IMR-90 (cell line): Measurements from ENCODE around the gene SENP7. TPM values are rescaled to one million over a fixed set of nuclear protein-coding genes. Genes with fewer than 3 reads are reported as not detected.

Source experiments
- ATAC-seq: fragments of 200-7000 bp; cut with Tn5 transposase; 2 replicates; pipeline ENCODE4 v1.9.1; 2020; ENCODE audit warnings: low read depth, mild to moderate bottlenecking, moderate library complexity
- BruUV-seq: library from RNA; stranded (reverse); fragments of 400-500 nt; replicated peaks from 2 replicates; lab custom pipeline; 2021; lab: Mats Ljungman, UMichigan
- CTCF ChIA-PET: fragments of 300-600 bp; formaldehyde crosslinking; extraction: SDS; loops from one replicate; lab custom pipeline; 2021; ENCODE audit warnings: antibody characterized with exemption; lab: Yijun Ruan, JAX
- POLR2A ChIA-PET: fragments of 300-600 bp; sonication (Branson Sonifier 250); formaldehyde crosslinking; loops from one replicate; lab custom pipeline; 2022; ENCODE audit warnings: antibody characterized with exemption; ENCODE audit not compliant: unreplicated experiment; lab: Charles Lee
- DNase-seq: peaks from one replicate; pipeline ENCODE4 v3.0.0; 2013
- H2AFZ ChIP-seq: replicated peaks from 2 replicates; pipeline ENCODE3; 2013; ENCODE audit warnings: low read length, mild to moderate bottlenecking; ENCODE audit not compliant: poor library complexity
- H2AK5ac ChIP-seq: 2 replicates; pipeline ENCODE4 v1.6.1; 2013; ENCODE audit warnings: low read depth, low read length, inconsistent platforms
- H2AK9ac ChIP-seq: replicated peaks from 2 replicates; pipeline ENCODE3; 2013; ENCODE audit warnings: mild to moderate bottlenecking, low read depth, low read length, moderate library complexity; ENCODE audit not compliant: poor library complexity
- H2BK120ac ChIP-seq: 2 replicates; pipeline ENCODE4 v1.6.1; 2013; ENCODE audit warnings: low read depth, low read length, inconsistent platforms
- H2BK15ac ChIP-seq: 3 replicates; pipeline ENCODE4 v1.6.1; 2013; ENCODE audit warnings: low read depth, low read length, inconsistent platforms
- H2BK20ac ChIP-seq: 2 replicates; pipeline ENCODE4 v1.6.1; 2013; ENCODE audit warnings: low read depth, mild to moderate bottlenecking, inconsistent platforms, low read length, moderate library complexity
- H2BK5ac ChIP-seq: 2 replicates; pipeline ENCODE4 v1.6.1; 2013; ENCODE audit warnings: mild to moderate bottlenecking, low read depth, low read length, inconsistent platforms; ENCODE audit not compliant: poor library complexity, severe bottlenecking
- H3K14ac ChIP-seq: replicated peaks from 2 replicates; pipeline ENCODE4 v1.6.1; 2013; ENCODE audit warnings: low read depth, low read length, inconsistent platforms
- H3K18ac ChIP-seq: 2 replicates; pipeline ENCODE4 v1.6.1; 2013; ENCODE audit warnings: low read depth, low read length, control low read depth
- H3K23ac ChIP-seq: 2 replicates; pipeline ENCODE4 v1.6.1; 2013; ENCODE audit warnings: low read depth, low read length, inconsistent platforms
- H3K27ac ChIP-seq: 2 replicates; pipeline ENCODE4 v1.5.1; 2013; ENCODE audit warnings: mild to moderate bottlenecking, control low read depth, low read length; ENCODE audit not compliant: insufficient read depth
- H3K27me3 ChIP-seq: 2 replicates; pipeline ENCODE4 v1.6.1; 2013; ENCODE audit warnings: low read length; ENCODE audit not compliant: control insufficient read depth, insufficient read depth
- H3K36me3 ChIP-seq: 2 replicates; pipeline ENCODE4 v1.6.1; 2013; ENCODE audit warnings: low read length, mixed read lengths; ENCODE audit not compliant: control insufficient read depth, insufficient read depth
- H3K4ac ChIP-seq: 2 replicates; pipeline ENCODE4 v1.6.1; 2013; ENCODE audit warnings: low read depth, low read length, inconsistent platforms
- H3K4me1 ChIP-seq: 2 replicates; pipeline ENCODE4 v1.6.1; 2013; ENCODE audit warnings: low read length, mixed read lengths; ENCODE audit not compliant: control insufficient read depth, insufficient read depth
- H3K4me2 ChIP-seq: 2 replicates; pipeline ENCODE4 v1.6.1; 2013; ENCODE audit warnings: low read depth, mild to moderate bottlenecking, control low read depth, low read length, moderate library complexity
- H3K4me3 ChIP-seq: 2 replicates; pipeline ENCODE4 v1.5.1; 2013; ENCODE audit warnings: low read depth, mild to moderate bottlenecking, control low read depth, low read length, moderate library complexity; ENCODE audit not compliant: insufficient read depth
- H3K56ac ChIP-seq: 2 replicates; pipeline ENCODE4 v1.6.1; 2013; ENCODE audit warnings: low read length, inconsistent platforms; ENCODE audit not compliant: insufficient read depth; ENCODE audit errors: extremely low read depth
- H3K79me1 ChIP-seq, 2 experiments: 2 replicates each; pipeline ENCODE4 v1.6.1; 2013; ENCODE audit warnings: low read length in 2 of 2, inconsistent platforms in 1 of 2, low read depth in 1 of 2
- H3K9ac ChIP-seq: 2 replicates; pipeline ENCODE4 v1.6.1; 2013; ENCODE audit warnings: low read depth, low read length, control low read depth
- H3K9me1 ChIP-seq: 2 replicates; pipeline ENCODE4 v1.6.1; 2013; ENCODE audit warnings: low read length, inconsistent platforms; ENCODE audit not compliant: insufficient read depth
- H3K9me3 ChIP-seq: 2 replicates; pipeline ENCODE4 v1.6.1; 2013; ENCODE audit warnings: low read length; ENCODE audit not compliant: control insufficient read depth, insufficient read depth
- H4K20me1 ChIP-seq: 2 replicates; pipeline ENCODE4 v1.6.1; 2013; ENCODE audit warnings: low read length, inconsistent platforms; ENCODE audit not compliant: insufficient read depth
- H4K5ac ChIP-seq: 2 replicates; pipeline ENCODE4 v1.6.1; 2013; ENCODE audit warnings: mild to moderate bottlenecking, low read depth, low read length, control low read depth
- H4K8ac ChIP-seq, 2 experiments: 2 replicates each; pipeline ENCODE4 v1.6.1; 2013; ENCODE audit warnings: low read depth in 2 of 2, low read length in 2 of 2, control low read depth in 1 of 2, inconsistent platforms in 1 of 2
- H4K91ac ChIP-seq: 2 replicates; pipeline ENCODE4 v1.6.1; 2013; ENCODE audit warnings: low read depth, low read length, inconsistent platforms; ENCODE audit not compliant: insufficient read depth
- BHLHE40 ChIP-seq: fragments of 150-350 bp; IDR thresholded peaks from 2 replicates; pipeline ENCODE4 v1.6.1; 2016; ENCODE audit warnings: mild to moderate bottlenecking, low read depth, low read length
- CEBPB ChIP-seq: IDR thresholded peaks from 2 replicates; pipeline ENCODE4 v1.6.1; 2012; ENCODE audit warnings: low read depth, low read length, improper control_type of control experiment
- CHD1 ChIP-seq: IDR thresholded peaks from 2 replicates; pipeline ENCODE4 v1.6.1; 2012; ENCODE audit warnings: low read depth, low read length, improper control_type of control experiment
- CTCF ChIP-seq: conservative IDR thresholded peaks from 2 replicates; pipeline ENCODE4 v1.5.1; 2012; ENCODE audit warnings: mild to moderate bottlenecking, low read depth, low read length, improper control_type of control experiment
- ELK1 ChIP-seq: fragments of 150-350 bp; IDR thresholded peaks from 2 replicates; pipeline ENCODE4 v1.6.1; 2016; ENCODE audit warnings: low read depth, mild to moderate bottlenecking, low read length, moderate library complexity, borderline replicate concordance
- FOS ChIP-seq: fragments of 150-350 bp; IDR thresholded peaks from 2 replicates; pipeline ENCODE4 v1.6.1; 2016; ENCODE audit warnings: low read depth, low read length
- MAFK ChIP-seq: IDR thresholded peaks from 2 replicates; pipeline ENCODE4 v1.6.1; 2012; ENCODE audit warnings: low read depth, low read length, improper control_type of control experiment
- MAZ ChIP-seq: IDR thresholded peaks from 2 replicates; pipeline ENCODE4 v1.6.1; 2012; ENCODE audit warnings: low read depth, mild to moderate bottlenecking, low read length, improper control_type of control experiment, moderate library complexity, borderline replicate concordance
- MXI1 ChIP-seq: IDR thresholded peaks from 2 replicates; pipeline ENCODE4 v1.6.1; 2012; ENCODE audit warnings: low read depth, mild to moderate bottlenecking, low read length, moderate library complexity, borderline replicate concordance
- NFE2L2 ChIP-seq: fragments of 150-350 bp; IDR thresholded peaks from 2 replicates; pipeline ENCODE4 v1.6.1; 2016; ENCODE audit warnings: low read depth, mild to moderate bottlenecking, low read length
- POLR2A ChIP-seq: IDR thresholded peaks from 2 replicates; pipeline ENCODE4 v1.6.1; 2012; ENCODE audit warnings: mild to moderate bottlenecking, low read depth, low read length
- RAD21 ChIP-seq: IDR thresholded peaks from 2 replicates; pipeline ENCODE4 v1.6.1; 2012; ENCODE audit warnings: low read length, improper control_type of control experiment
- RCOR1 ChIP-seq: IDR thresholded peaks from 2 replicates; pipeline ENCODE4 v1.6.1; 2012; ENCODE audit warnings: mild to moderate bottlenecking, low read length, improper control_type of control experiment; ENCODE audit not compliant: insufficient replicate concordance
- RFX5 ChIP-seq: IDR thresholded peaks from 2 replicates; pipeline ENCODE4 v1.8.0; 2012; ENCODE audit warnings: low read depth, mild to moderate bottlenecking, low read length, moderate library complexity
- SMC3 ChIP-seq: fragments of 150-350 bp; IDR thresholded peaks from 2 replicates; pipeline ENCODE4 v1.6.1; 2016; ENCODE audit warnings: low read depth, mild to moderate bottlenecking, antibody characterized with exemption, low read length, moderate library complexity
- USF2 ChIP-seq: fragments of 150-350 bp; IDR thresholded peaks from 2 replicates; pipeline ENCODE4 v1.6.1; 2017; ENCODE audit warnings: mild to moderate bottlenecking, antibody characterized with exemption, low read length, low read depth
- WGBS, 2 experiments: methylation state at CpG; one replicate each; pipeline versions ENCODE4 v1.1.5 to v1.1.7; 2013; ENCODE audit warnings: missing lambda C conversion rate in 2 of 2; ENCODE audit not compliant: insufficient read length in 1 of 2; ENCODE audit errors: extremely low coverage in 2 of 2; 5-methylcytosine and 5-hydroxymethylcytosine counted together
- dilution Hi-C: fragments of 300-500 bp; cut with HindIII; formaldehyde crosslinking; loops from one replicate; pipeline ENCODE4 v1.14.3; 2018; ENCODE audit warnings: low sequenced_read_pairs; ENCODE audit not compliant: unreplicated experiment
- in situ Hi-C: fragments of 300-500 bp; cut with MboI; formaldehyde crosslinking; loops from 3 replicates; pipeline ENCODE4 v1.14.3; 2019; ENCODE audit warnings: low sequenced_read_pairs, inconsistent platforms, mixed read lengths
- intact Hi-C: fragments of 100-400 bp; cut with micrococcal nuclease; formaldehyde crosslinking; loops from 2 replicates; pipeline ENCODE4 v1.10.0; 2022
- polyA plus RNA-seq, 3 experiments: library from polyadenylated mRNA; depleted of rRNA; stranded (reverse); fragments of >200 nt; gene quantifications; 2 replicates each; pipeline ENCODE4 v1.2.3, GENCODE V29; 2012; ENCODE audit warnings: low replicate concordance in 1 of 3
- total RNA-seq: library from RNA; depleted of rRNA; stranded (reverse); fragments of >200 nt; gene quantifications from 2 replicates; pipeline ENCODE4 v1.2.3, GENCODE V29; 2012

The SENP7 gene
- total and polyA plus RNA-seq, 2 of the 4 experiments (the other 2 are of a cell fraction) = 5.5 to 8.4 TPM

GRCh38 chr3:101521211-101521701 is 8.2 kb upstream of the SENP7 start:
- Histone ChIP-seq H3K27me3 (peaks cover 9% of the 10 kb centered on the region), H2BK15ac (no peak overlapping the region), H3K36me3 (no peaks in the 10 kb centered on the region), H4K8ac (no peak overlapping the region), H4K5ac (no peak overlapping the region), H3K4me1 (no peaks in the 10 kb centered on the region), H3K27ac (no peak overlapping the region), H3K23ac (no peak overlapping the region), H3K56ac (no peak overlapping the region), H2BK20ac (no peak overlapping the region), H2BK120ac (no peak overlapping the region), H3K4ac (no peak overlapping the region), H3K14ac (no peak overlapping the region), H2AK9ac (no peak overlapping the region), H4K91ac (no peak overlapping the region), H3K4me2 (no peak overlapping the region), H2BK5ac (no peak overlapping the region), H3K9me3 (no peaks in the 10 kb centered on the region), H3K4me3 (no peak overlapping the region), H3K9ac (no peak overlapping the region), H3K9me1 (no peaks in the 10 kb centered on the region), H2AFZ (no peak overlapping the region), H4K20me1 (no peaks in the 10 kb centered on the region), H2AK5ac (no peak overlapping the region), H3K18ac (no peak overlapping the region), H3K79me1 (no peaks in the 10 kb centered on the region)
- ATAC-seq = no peak
- TF ChIP-seq MXI1 (no peak), CHD1 (no peak), CEBPB (no peak), POLR2A (no peak), RAD21 (no peak), NFE2L2 (no peak), CTCF (no peak), ELK1 (no peak), MAFK (no peak), MAZ (no peak), RFX5 (no peak), SMC3 (no peak), USF2 (no peak), FOS (no peak), RCOR1 (no peak), BHLHE40 (no peak)
- no peak for DNase-seq
- no TSS peak for BruUV-seq
- dilution Hi-C loops (no loop called here), in situ Hi-C loops (no loop called here), intact Hi-C loops (no loop called here)
- CTCF ChIA-PET = no interaction called here
- no CpG with 5 or more reads among the region's 4 CpGs for WGBS, 2 experiments
- POLR2A ChIA-PET = no interaction called here
